HCT116 (cell line): ENCODE measurements around the gene PACRG. TPM values are rescaled to one million over a fixed set of nuclear protein-coding genes. Genes with fewer than 3 reads are reported as not detected.

Experiments used
- ATAC-seq: fragments of 200-7000 bp; cut with Tn5 transposase; 2 replicates; pipeline ENCODE4 v1.9.1; 2020; ENCODE audit warnings: mild to moderate bottlenecking, moderate library complexity
- BruUV-seq: library from RNA; stranded (reverse); fragments of 400-500 nt; replicated peaks from 2 replicates; lab custom pipeline; 2021; lab: Mats Ljungman, UMichigan
- CTCF ChIA-PET: fragments of 300-600 bp; sonication (Branson Sonifier 250); formaldehyde crosslinking; loops from one replicate; lab custom pipeline; 2021; ENCODE audit warnings: antibody characterized with exemption; lab: Charles Lee
- POLR2A ChIA-PET: fragments of 300-600, 350-600 bp; sonication (Branson Sonifier 250); formaldehyde crosslinking; loops from one replicate; lab custom pipeline; 2021; ENCODE audit warnings: antibody characterized with exemption; lab: Charles Lee
- RAD21 ChIA-PET, 2 experiments: fragments of 300-600 bp; sonication (Branson Sonifier 250); formaldehyde crosslinking; loops; one replicate each; lab custom pipeline; 2023; ENCODE audit warnings: low total read pairs in 2 of 2; ENCODE audit not compliant: uncharacterized antibody in 2 of 2, unreplicated experiment in 2 of 2, low non-redundant PET in 1 of 2; lab: Charles Lee
- DNase-seq: peaks from one replicate; pipeline ENCODE4 v3.0.0-alpha.2; 2010; ENCODE audit warnings: low read depth, low spot score
- H2AFZ ChIP-seq: fragments of 200-600 bp; shearing (Covaris generic), sonication (generic); 2 replicates; pipeline ENCODE4 v1.6.1; 2017; ENCODE audit warnings: low read depth, mixed run types, mixed read lengths, antibody characterized with exemption, low read length; ENCODE audit not compliant: poor library complexity, severe bottlenecking
- H3K27ac ChIP-seq: 2 replicates; pipeline ENCODE4 v1.5.1; 2012; ENCODE audit warnings: low read depth, low read length
- H3K27me3 ChIP-seq: fragments of 200-600 bp; sonication (generic); 2 replicates; pipeline ENCODE4 v1.6.1; 2016; ENCODE audit warnings: mixed run types, low read length, mixed read lengths; ENCODE audit not compliant: insufficient read depth
- H3K36me3 ChIP-seq, 2 experiments: fragments of 200-500 bp in 1 of 2; fragments of 200-600 bp in 1 of 2; sonication (Bioruptor generic) in 1 of 2; sonication (generic) in 1 of 2; 2 replicates each; pipeline versions ENCODE4 v1.5.1 to v1.6.1; 2014 to 2016; ENCODE audit warnings: low read length in 2 of 2, inconsistent platforms in 1 of 2, mixed read lengths in 1 of 2, mixed run types in 1 of 2; ENCODE audit not compliant: insufficient read depth in 2 of 2, control insufficient read depth in 1 of 2
- H3K4me1 ChIP-seq, 2 experiments: fragments of 200-600 bp in 1 of 2; sonication (generic) in 1 of 2; 2 replicates each; pipeline versions ENCODE4 v1.5.1 to v1.6.1; 2012 to 2017; ENCODE audit warnings: low read length in 2 of 2, inconsistent platforms in 1 of 2, mild to moderate bottlenecking in 1 of 2, mixed read lengths in 1 of 2, mixed run types in 1 of 2, moderate library complexity in 1 of 2; ENCODE audit not compliant: insufficient read depth in 2 of 2, control insufficient read depth in 1 of 2
- H3K4me2 ChIP-seq: fragments of 200-600 bp; sonication (generic); 2 replicates; pipeline ENCODE4 v1.6.1; 2017; ENCODE audit warnings: mixed run types, low read length, mixed read lengths
- H3K4me3 ChIP-seq, 2 experiments: fragments of 200-600 bp in 1 of 2; sonication (generic) in 1 of 2; replicated peaks in 1 of 2; 2 replicates each; pipeline ENCODE4 v1.5.1; 2011 to 2016; ENCODE audit warnings: low read length in 2 of 2, control low read depth in 1 of 2, low read depth in 1 of 2, mild to moderate bottlenecking in 1 of 2, mixed read lengths in 1 of 2, mixed run types in 1 of 2
- H3K79me2 ChIP-seq: fragments of 200-600 bp; sonication (generic); 2 replicates; pipeline ENCODE4 v1.6.1; 2017; ENCODE audit warnings: mild to moderate bottlenecking, mixed run types, low read length, moderate library complexity, mixed read lengths; ENCODE audit not compliant: insufficient read depth
- H3K9ac ChIP-seq: fragments of 200-600 bp; sonication (generic); 2 replicates; pipeline ENCODE4 v1.6.1; 2016; ENCODE audit warnings: low read length, mixed read lengths
- H3K9me2 ChIP-seq: fragments of 200-600 bp; sonication (generic), shearing (Covaris generic); 2 replicates; pipeline ENCODE4 v1.6.1; 2017; ENCODE audit warnings: mixed run types, mild to moderate bottlenecking, moderate library complexity; ENCODE audit not compliant: insufficient read depth
- H3K9me3 ChIP-seq, 2 experiments: fragments of 200-500 bp in 1 of 2; fragments of 200-600 bp in 1 of 2; sonication (Bioruptor generic) in 1 of 2; sonication (generic) in 1 of 2; 2 replicates each; pipeline ENCODE4 v1.6.1; 2014 to 2017; ENCODE audit warnings: low read length in 2 of 2, mixed read lengths in 2 of 2, inconsistent platforms in 1 of 2, low read depth in 1 of 2, mild to moderate bottlenecking in 1 of 2, mixed run types in 1 of 2, moderate library complexity in 1 of 2; ENCODE audit not compliant: control insufficient read depth in 1 of 2, insufficient read depth in 1 of 2
- H4K20me1 ChIP-seq: fragments of 200-600 bp; sonication (generic), shearing (Covaris generic); 2 replicates; pipeline ENCODE4 v1.6.1; 2017; ENCODE audit warnings: mixed run types, mild to moderate bottlenecking, moderate library complexity; ENCODE audit not compliant: insufficient read depth
- ATF3 ChIP-seq: IDR thresholded peaks from 2 replicates; pipeline ENCODE4 v1.6.1; 2012
- CBX3 ChIP-seq: IDR thresholded peaks from 2 replicates; pipeline ENCODE4 v1.6.1; 2012; ENCODE audit warnings: low read depth
- CEBPB ChIP-seq: IDR thresholded peaks from 2 replicates; pipeline ENCODE4 v1.6.1; 2012; ENCODE audit warnings: low read depth
- CTCF ChIP-seq, 3 experiments: fragments of 200-600 bp in 1 of 3; sonication (generic) in 1 of 3; IDR thresholded peaks in 2 of 3; conservative IDR thresholded peaks in 1 of 3; 2 replicates each; pipeline ENCODE4 v1.5.1; 2012 to 2017; ENCODE audit warnings: low read depth in 2 of 3, low read length in 2 of 3, antibody characterized with exemption in 1 of 3, borderline replicate concordance in 1 of 3, control low read depth in 1 of 3, mild to moderate bottlenecking in 1 of 3, mixed read lengths in 1 of 3, mixed run types in 1 of 3, moderate library complexity in 1 of 3; ENCODE audit not compliant: insufficient read depth in 1 of 3
- EGR1 ChIP-seq: IDR thresholded peaks from 2 replicates; pipeline ENCODE4 v1.6.1; 2012; ENCODE audit warnings: low read depth
- EZH2 ChIP-seq: fragments of 200-600 bp; sonication (generic); IDR thresholded peaks from 2 replicates; pipeline ENCODE4 v1.6.1; 2017; ENCODE audit warnings: antibody characterized with exemption, mixed run types
- EZH2phosphoT487 ChIP-seq: fragments of 200-600 bp; IDR thresholded peaks from 2 replicates; pipeline ENCODE4 v1.6.1; 2018; ENCODE audit warnings: antibody characterized with exemption, borderline replicate concordance
- FOSL1 ChIP-seq: IDR thresholded peaks from 2 replicates; pipeline ENCODE4 v1.6.1; 2012; ENCODE audit warnings: low read depth
- JUND ChIP-seq: IDR thresholded peaks from 2 replicates; pipeline ENCODE4 v1.6.1; 2012
- MAX ChIP-seq: IDR thresholded peaks from 2 replicates; pipeline ENCODE4 v1.6.1; 2012
- RAD21 ChIP-seq: IDR thresholded peaks from 2 replicates; pipeline ENCODE4 v1.6.1; 2012; ENCODE audit warnings: low read depth, mild to moderate bottlenecking
- SIN3A ChIP-seq: IDR thresholded peaks from 2 replicates; pipeline ENCODE4 v1.6.1; 2012; ENCODE audit warnings: low read depth
- SP1 ChIP-seq: IDR thresholded peaks from 2 replicates; pipeline ENCODE4 v1.6.1; 2012; ENCODE audit warnings: low read depth
- SRF ChIP-seq: IDR thresholded peaks from 2 replicates; pipeline ENCODE4 v1.6.1; 2012; ENCODE audit warnings: low read depth
- YY1 ChIP-seq: IDR thresholded peaks from 2 replicates; pipeline ENCODE4 v1.6.1; 2011; ENCODE audit warnings: low read length, low read depth, moderate library complexity, mild to moderate bottlenecking; ENCODE audit not compliant: insufficient replicate concordance; ENCODE audit errors: extremely low read depth
- ZFX ChIP-seq: fragments of 450-650 bp; IDR thresholded peaks from 2 replicates; pipeline ENCODE4 v1.6.1; 2017
- ZNF274 ChIP-seq: fragments of 200-500 bp; sonication (Bioruptor generic); IDR thresholded peaks from 2 replicates; pipeline ENCODE4 v1.6.1; 2014; ENCODE audit warnings: mild to moderate bottlenecking, low read depth, low read length, inconsistent platforms
- intact Hi-C: fragments of 100-400 bp; cut with micrococcal nuclease; formaldehyde crosslinking; loops from 2 replicates; pipeline ENCODE4 v1.10.0; 2022
- total RNA-seq: library from RNA; stranded (reverse); gene quantifications from one replicate; pipeline ENCODE4 v1.2.1, GENCODE V29; 2021; ENCODE audit not compliant: unreplicated experiment

The PACRG gene
- total RNA-seq, 1 experiment from 2014 or later, result 0.71 TPM

GRCh38 chr6:162681447-162681846, 46.3 kb upstream of the PACRG start:
- ATAC-seq (no peak), DNase-seq (no peak)
- H3K4me1 ChIP-seq, result no peaks in the 10 kb centered on the region
- H3K4me2 ChIP-seq, result no peak overlapping the region
- no peaks in the 10 kb centered on the region for H3K27me3 ChIP-seq
- H3K36me3 ChIP-seq, result no peaks in the 10 kb centered on the region
- ChIA-PET CTCF (no interaction called here), RAD21 (no interaction called here), POLR2A (no interaction called here)
- no peak overlapping the region for H3K9ac ChIP-seq
- intact Hi-C loops, result no loop called here
- no peaks in the 10 kb centered on the region for H3K79me2 ChIP-seq
- no TSS peak for BruUV-seq
- H3K27ac ChIP-seq, result no peak overlapping the region
- H3K9me3 ChIP-seq, result no peaks in the 10 kb centered on the region
- H4K20me1 ChIP-seq, result no peaks in the 10 kb centered on the region; the same call in 1 of the 2 replicates
- H2AFZ ChIP-seq, result no peak overlapping the region
- TF ChIP-seq MAX, result no peak
- no peak for TF ChIP-seq SP1
- no peak for TF ChIP-seq YY1
- no peak for TF ChIP-seq EZH2phosphoT487
- TF ChIP-seq JUND, result no peak
- TF ChIP-seq CBX3, result no peak
- TF ChIP-seq CTCF (IDR thresholded peaks at IDR 0.05 in 2 of 3, conservative IDR thresholded peaks at IDR 0.05 in 1 of 3; ENCODE audit: borderline replicate concordance in 1 of 3, insufficient read depth in 1 of 3, low read depth in 2 of 3, low read length in 2 of 3), result no peak
- no peak for TF ChIP-seq ZNF274
- TF ChIP-seq ZFX, result no peak
- H3K9me2 ChIP-seq, result no peaks in the 10 kb centered on the region
- no peak overlapping the region for H3K4me3 ChIP-seq

- Histone ChIP-seq H3K4me2 (no peak overlapping the region), H3K9me2 (no peaks in the 10 kb centered on the region), H3K36me3 (no peaks in the 10 kb centered on the region), H3K27me3 (no peaks in the 10 kb centered on the region), H3K4me3 (no peak overlapping the region), H3K27ac (no peak overlapping the region), H3K9me3 (no peaks in the 10 kb centered on the region), H3K79me2 (no peaks in the 10 kb centered on the region)
- intact Hi-C loops, result no loop called here
- ChIA-PET RAD21 (no interaction called here), CTCF (no interaction called here)
- no peak for ATAC-seq
- BruUV-seq, result no TSS peak
- TF ChIP-seq MAX, result no peak
- TF ChIP-seq CBX3, result no peak
- TF ChIP-seq ZNF274, result no peak
- TF ChIP-seq EGR1, result no peak
- TF ChIP-seq RAD21, result no peak
- TF ChIP-seq CTCF (IDR thresholded peaks at IDR 0.05 in 2 of 3, conservative IDR thresholded peaks at IDR 0.05 in 1 of 3; ENCODE audit: borderline replicate concordance in 1 of 3, insufficient read depth in 1 of 3, low read depth in 2 of 3, low read length in 2 of 3), result no peak
- TF ChIP-seq SRF, result no peak
- no peak for TF ChIP-seq ATF3
- no peak for TF ChIP-seq EZH2
- no peak for TF ChIP-seq ZFX
- TF ChIP-seq CEBPB, result no peak
- TF ChIP-seq YY1, result no peak
- TF ChIP-seq SIN3A, result no peak
- no peak for TF ChIP-seq EZH2phosphoT487
- TF ChIP-seq FOSL1, result no peak
- TF ChIP-seq, all 23 proteins: peak for 0
- Histone ChIP-seq H2AFZ (no peak overlapping the region), H3K4me1 (no peaks in the 10 kb centered on the region), H4K20me1 (no peaks in the 10 kb centered on the region; the same call in 1 of the 2 replicates), H3K9ac (no peak overlapping the region)
- no peak for DNase-seq
- POLR2A ChIA-PET, result no interaction called here
Measured at GRCh38 chr6:162683135-162683534, 44.6 kb upstream of the PACRG start.
